Fibroblast of the aortic adventitia (primary cell): ENCODE measurements around the gene CALU. TPM values are rescaled to one million over a fixed set of nuclear protein-coding genes. Genes with fewer than 3 reads are reported as not detected.
A peak's percentile ranks its signal among the peaks of the same experiment; 100 is the strongest.

ENCODE experiments used
- DNase-seq: peaks from one replicate; pipeline ENCODE4 v3.0.0-alpha.2; 2010; ENCODE audit warnings: low read depth
- H3K4me3 ChIP-seq: 2 replicates; pipeline ENCODE4 v1.5.1; 2011; ENCODE audit warnings: low read depth, mild to moderate bottlenecking, control low read depth, low read length, moderate library complexity
- CTCF ChIP-seq: IDR thresholded peaks from 2 replicates; pipeline ENCODE4 v1.5.1; 2011; ENCODE audit warnings: mild to moderate bottlenecking, low read length, control low read depth, inconsistent platforms; ENCODE audit not compliant: insufficient read depth
- total RNA-seq: library from RNA; depleted of rRNA; stranded (reverse); fragments of >200 nt; gene quantifications from 2 replicates; pipeline ENCODE4 v1.2.3, GENCODE V29; 2012; ENCODE audit warnings: low replicate concordance

Gene CALU
- total RNA-seq, 1 donor, result 624 TPM

GRCh38 chr7:128708235-128708634 is 30.9 kb upstream of the CALU start:
- no peak overlapping the region for H3K4me3 ChIP-seq
- DNase-seq, result no peak
- TF ChIP-seq CTCF, result no peak

GRCh38 chr7:128708824-128709223 is 30.3 kb upstream of the CALU start:
- no peak for TF ChIP-seq CTCF
- no peak overlapping the region for H3K4me3 ChIP-seq
- no peak for DNase-seq

DNA sequence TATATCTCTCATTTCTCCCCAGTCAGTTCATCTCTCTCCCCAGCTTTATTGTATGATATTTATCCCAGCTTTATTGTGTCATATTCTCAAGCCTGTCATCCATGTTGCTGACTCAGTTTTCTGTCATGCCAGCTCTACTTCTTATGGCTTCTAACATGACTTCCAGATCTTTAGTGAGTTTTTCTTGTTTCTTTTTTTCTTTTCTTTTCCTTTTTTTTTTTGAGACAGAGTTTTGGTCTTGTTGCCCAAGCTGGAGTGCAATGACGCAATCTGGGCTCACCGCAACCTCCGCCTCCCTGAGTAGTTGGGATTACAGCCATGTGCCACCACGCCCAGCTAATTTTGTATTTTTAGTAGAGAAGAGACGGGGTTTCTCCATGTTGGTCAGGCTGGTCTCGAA is 28.7 kb upstream of the CALU start:
- TF ChIP-seq CTCF, result no peak
- peak; percentile 56 for DNase-seq

DNA sequence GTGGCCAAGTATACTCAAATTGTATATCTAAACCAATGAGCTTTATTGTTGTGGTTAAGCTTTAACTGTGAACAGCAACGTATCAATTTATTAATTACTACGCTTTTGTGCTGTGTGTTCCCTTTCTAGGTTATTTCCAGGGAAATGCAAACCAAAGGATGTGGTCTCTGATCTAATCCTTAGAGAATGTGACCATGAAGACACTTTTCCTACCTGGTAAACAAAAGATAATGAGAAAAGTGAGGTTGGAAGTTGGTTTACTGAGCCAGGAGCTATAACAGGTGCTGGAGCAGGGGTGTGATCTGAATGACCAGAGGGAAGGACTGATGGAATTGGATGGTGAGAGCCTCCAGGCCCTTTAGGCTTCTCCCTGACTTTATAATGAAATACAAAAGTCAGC is 25.4 kb upstream of the CALU start:
- TF ChIP-seq CTCF, result no peak
- DNase-seq, result no peak
- no peak overlapping the region for H3K4me3 ChIP-seq

More for the DNA sequence above, 28.7 kb upstream of the CALU start:
- H3K4me3 ChIP-seq, result no peak overlapping the region

GRCh38 chr7:128714701-128715495 is 24.3 kb upstream of the CALU start:
- H3K4me3 ChIP-seq, result no peak overlapping the region
- no peak for TF ChIP-seq CTCF
- DNase-seq, result no peak

DNA sequence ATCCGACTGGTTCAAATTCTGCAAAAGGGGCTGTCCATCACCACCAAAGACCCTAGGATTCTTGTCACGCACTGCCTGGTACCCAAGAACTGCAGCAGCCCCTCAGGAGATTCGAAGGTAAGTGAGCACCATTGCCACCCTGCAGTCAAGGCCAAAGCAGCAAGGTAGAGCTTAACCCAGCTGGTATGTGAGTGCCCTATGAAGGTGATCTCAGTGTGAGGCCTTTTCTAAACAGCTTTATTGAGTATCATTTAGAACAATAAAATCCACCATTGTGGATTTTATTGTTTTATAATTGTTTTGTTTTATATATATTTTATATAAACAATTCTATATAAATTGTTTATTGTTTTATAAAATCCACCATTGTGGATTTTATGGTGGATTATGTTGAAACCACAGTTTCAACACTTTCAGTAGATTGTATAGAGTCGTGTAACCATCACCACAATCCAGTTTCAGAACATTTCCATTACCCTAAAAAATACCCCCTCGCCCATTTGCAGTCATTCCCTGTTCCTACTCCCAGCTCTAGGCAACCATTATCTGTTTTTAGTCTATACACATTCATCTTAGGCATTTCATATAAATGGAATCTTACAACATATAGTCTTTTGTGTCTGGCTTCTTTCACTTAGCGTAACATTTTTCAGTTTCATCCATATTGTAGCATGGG is 20.1 kb upstream of the CALU start:
- no peak for DNase-seq
- H3K4me3 ChIP-seq, result no peak overlapping the region
- no peak for TF ChIP-seq CTCF

- no peak for TF ChIP-seq CTCF
These were observed 17.8 kb upstream of the CALU start for GRCh38 chr7:128721376-128721775.

More at GRCh38 chr7:128721376-128721775, 17.8 kb upstream of the CALU start:
- H3K4me3 ChIP-seq, result no peak overlapping the region
- DNase-seq, result no peak
